B cell (primary cell): Measurements from ENCODE around the gene CDC25B.

Experiments used
- CTCF ChIP-seq: fragments of 200-600 bp; IDR thresholded peaks from one replicate; pipeline ENCODE4 v1.8.0; 2022; ENCODE audit warnings: antibody characterized with exemption, mild to moderate bottlenecking
- EZH2 ChIP-seq: IDR thresholded peaks from 2 replicates; pipeline ENCODE4 v1.6.1; 2012; ENCODE audit warnings: borderline replicate concordance, low read depth, mild to moderate bottlenecking, moderate library complexity, low read length; ENCODE audit not compliant: insufficient read depth, poor library complexity, severe bottlenecking

GRCh38 chr20:3786126-3786484 is 10.0 kb upstream of the CDC25B start:
- no peak for TF ChIP-seq CTCF
- TF ChIP-seq EZH2: no peak
